B cell (primary cell): ENCODE measurements around the gene TTC28.

Experiments used
- CTCF ChIP-seq: fragments of 200-600 bp; IDR thresholded peaks from one replicate; pipeline ENCODE4 v1.8.0; 2022; ENCODE audit warnings: antibody characterized with exemption, mild to moderate bottlenecking
- EZH2 ChIP-seq: IDR thresholded peaks from 2 replicates; pipeline ENCODE4 v1.6.1; 2012; ENCODE audit warnings: borderline replicate concordance, low read depth, mild to moderate bottlenecking, moderate library complexity, low read length; ENCODE audit not compliant: insufficient read depth, poor library complexity, severe bottlenecking

DNA sequence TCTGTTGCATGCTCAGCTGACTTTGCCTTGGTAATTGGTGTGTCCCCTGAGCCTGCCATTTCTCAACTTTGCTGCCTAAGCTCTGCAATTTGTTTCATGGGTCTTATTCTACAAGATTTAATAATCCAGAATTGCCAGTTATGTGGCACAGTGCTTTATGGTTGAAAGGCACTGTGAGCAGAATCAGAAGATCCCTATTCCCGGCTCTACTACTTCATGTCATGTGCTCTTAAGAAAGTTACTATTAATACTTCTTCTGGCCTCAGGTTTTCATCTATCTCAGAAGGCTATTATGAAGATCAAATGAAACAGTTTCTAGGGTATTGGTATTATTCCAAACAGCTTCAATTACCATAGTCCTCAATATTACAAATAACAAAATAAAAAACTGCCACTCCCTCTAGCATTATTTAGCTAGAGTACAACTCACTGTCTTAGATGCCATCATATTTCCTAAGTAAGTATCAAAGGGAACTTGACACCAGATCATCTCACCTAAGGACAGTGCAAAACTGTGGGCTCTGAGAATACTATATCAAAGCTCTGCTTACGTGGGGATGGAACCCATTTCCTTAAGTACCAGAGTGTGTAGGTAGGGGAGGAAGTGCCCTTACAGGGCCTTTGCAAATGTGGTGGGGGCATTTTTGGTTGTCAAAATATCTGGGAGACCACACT, 560.5 kb downstream of the TTC28 start:
- TF ChIP-seq CTCF (no peak), EZH2 (no peak)
